MM.1S (cell line): ENCODE measurements around the gene CROCC2.

Experiments used
- DNase-seq: peaks from one replicate; pipeline ENCODE4 v3.0.0-alpha.2; 2015
- H2AFZ ChIP-seq: fragments of 300-600 bp; sonication (generic); 2 replicates; pipeline ENCODE4 v1.6.0; 2016; ENCODE audit warnings: antibody characterized with exemption, low read length
- H3F3A ChIP-seq: fragments of 300-600 bp; sonication (generic); 2 replicates; pipeline ENCODE4 v1.6.1; 2016; ENCODE audit warnings: mild to moderate bottlenecking, antibody characterized with exemption, low read length, moderate library complexity, mixed read lengths; ENCODE audit not compliant: insufficient read depth
- H3K27ac ChIP-seq: fragments of 300-600 bp; sonication (generic); 2 replicates; pipeline ENCODE4 v1.5.1; 2016; ENCODE audit warnings: mild to moderate bottlenecking, low read length
- H3K27me3 ChIP-seq: fragments of 300-600 bp; sonication (generic); replicated peaks from 2 replicates; pipeline ENCODE4 v1.6.0; 2016; ENCODE audit warnings: low read length; ENCODE audit not compliant: insufficient read depth
- H3K36me3 ChIP-seq: fragments of 300-600 bp; sonication (generic); replicated peaks from 2 replicates; pipeline ENCODE4 v1.6.1; 2016; ENCODE audit warnings: mild to moderate bottlenecking, low read length, mixed read lengths; ENCODE audit not compliant: insufficient read depth
- H3K4me1 ChIP-seq: fragments of 300-600 bp; sonication (generic); 2 replicates; pipeline ENCODE4 v1.6.1; 2016; ENCODE audit warnings: low read length, mixed read lengths
- H3K4me2 ChIP-seq: fragments of 300-600 bp; sonication (generic); 2 replicates; pipeline ENCODE4 v1.6.0; 2016; ENCODE audit warnings: low read depth, low read length
- H3K4me3 ChIP-seq: fragments of 300-600 bp; sonication (generic); 2 replicates; pipeline ENCODE4 v1.5.1; 2016; ENCODE audit warnings: low read length, mixed read lengths
- H3K79me2 ChIP-seq: fragments of 300-600 bp; sonication (generic); 2 replicates; pipeline ENCODE4 v1.6.1; 2016; ENCODE audit warnings: mixed run types, low read length, mixed read lengths
- H3K9ac ChIP-seq: fragments of 300-600 bp; sonication (generic); 2 replicates; pipeline ENCODE4 v1.6.1; 2016; ENCODE audit warnings: low read length, mixed read lengths
- H3K9me2 ChIP-seq: fragments of 300-600 bp; sonication (generic); replicated peaks from 2 replicates; pipeline ENCODE4 v1.6.1; 2016; ENCODE audit warnings: mild to moderate bottlenecking, low read length, mixed read lengths; ENCODE audit not compliant: insufficient read depth
- H3K9me3 ChIP-seq: fragments of 300-600 bp; sonication (generic); replicated peaks from 2 replicates; pipeline ENCODE4 v1.6.1; 2016; ENCODE audit warnings: mild to moderate bottlenecking, low read length, mixed read lengths; ENCODE audit not compliant: insufficient read depth
- H4K20me1 ChIP-seq: fragments of 300-600 bp; sonication (generic); 2 replicates; pipeline ENCODE4 v1.6.1; 2016; ENCODE audit warnings: mild to moderate bottlenecking, low read length, moderate library complexity, mixed read lengths; ENCODE audit not compliant: insufficient read depth
- CTCF ChIP-seq: fragments of 300-600 bp; sonication (generic); IDR thresholded peaks from 2 replicates; pipeline ENCODE4 v1.5.1; 2016; ENCODE audit warnings: antibody characterized with exemption, low read length, mixed read lengths
- EZH2 ChIP-seq: fragments of 300-600 bp; sonication (generic); optimal IDR thresholded peaks from 2 replicates; pipeline ENCODE3; 2017; ENCODE audit warnings: low read depth, mild to moderate bottlenecking, antibody characterized with exemption, low read length, mixed read lengths
- EZH2phosphoT487 ChIP-seq: fragments of 300-600 bp; sonication (generic); IDR thresholded peaks from 2 replicates; pipeline ENCODE4 v1.6.1; 2018; ENCODE audit warnings: antibody characterized with exemption, low read length

The CROCC2 gene

GRCh38 chr2:241033994-241034393 lies 127.9 kb downstream of the CROCC2 start:
- no peaks in the 10 kb centered on the region for H3K9me2 ChIP-seq
- H3K4me1 ChIP-seq: no peaks in the 10 kb centered on the region
- H3K9ac ChIP-seq: no peak overlapping the region
- H4K20me1 ChIP-seq: no peaks in the 10 kb centered on the region
- H3K4me2 ChIP-seq: no peak overlapping the region
- no peaks in the 10 kb centered on the region for H3K9me3 ChIP-seq
- H3K27ac ChIP-seq: no peak overlapping the region
- no peaks in the 10 kb centered on the region for H3K79me2 ChIP-seq
- H3K36me3 ChIP-seq: no peaks in the 10 kb centered on the region
- no peak for TF ChIP-seq CTCF
- TF ChIP-seq EZH2: no peak
- no peak for TF ChIP-seq EZH2phosphoT487
- peaks cover 5% of the 10 kb centered on the region; the same call in 1 of the 2 replicates for H3K27me3 ChIP-seq
- H3K4me3 ChIP-seq: no peak overlapping the region
- H2AFZ ChIP-seq: no peak overlapping the region
- no peaks in the 10 kb centered on the region for H3F3A ChIP-seq
- DNase-seq: no peak

- Histone ChIP-seq H3F3A (no peaks in the 10 kb centered on the region), H3K9me3 (no peaks in the 10 kb centered on the region), H4K20me1 (no peaks in the 10 kb centered on the region), H3K27me3 (no peaks in the 10 kb centered on the region; the same call in 1 of the 2 replicates), H3K4me1 (no peaks in the 10 kb centered on the region), H2AFZ (no peak overlapping the region), H3K4me3 (no peak overlapping the region), H3K9me2 (no peaks in the 10 kb centered on the region), H3K27ac (no peak overlapping the region), H3K4me2 (no peak overlapping the region), H3K9ac (no peak overlapping the region), H3K79me2 (no peaks in the 10 kb centered on the region), H3K36me3 (no peaks in the 10 kb centered on the region)
- DNase-seq: no peak
- no peak for TF ChIP-seq EZH2phosphoT487
- no peak for TF ChIP-seq CTCF
- no peak for TF ChIP-seq EZH2
Observed at GRCh38 chr2:241034490-241035141, 128.5 kb downstream of the CROCC2 start.

GRCh38 chr2:241035142-241035817 lies 129.1 kb downstream of the CROCC2 start:
- TF ChIP-seq EZH2phosphoT487 (no peak), CTCF (no peak), EZH2 (no peak)
- Histone ChIP-seq H3K9me2 (no peaks in the 10 kb centered on the region), H2AFZ (no peak overlapping the region), H3K9me3 (no peaks in the 10 kb centered on the region), H3K79me2 (no peaks in the 10 kb centered on the region), H3K9ac (no peak overlapping the region), H3K4me1 (no peaks in the 10 kb centered on the region), H4K20me1 (no peaks in the 10 kb centered on the region), H3K27ac (no peak overlapping the region), H3K27me3 (no peaks in the 10 kb centered on the region; the same call in 1 of the 2 replicates), H3K4me3 (no peak overlapping the region), H3K36me3 (no peaks in the 10 kb centered on the region), H3F3A (no peaks in the 10 kb centered on the region), H3K4me2 (no peak overlapping the region)
- no peak for DNase-seq
